Heart left ventricle (tissue), 13 donors: ENCODE results near the gene MPP3.

ENCODE experiments used
- POLR2A ChIP-seq, 2 donors: fragments of 450-650 bp; IDR thresholded peaks; one replicate each; pipeline ENCODE4 v1.6.1; 2017; ENCODE audit warnings: antibody characterized with exemption in 2 of 2, mild to moderate bottlenecking in 2 of 2, moderate library complexity in 2 of 2
- TF ChIP-seq, protein P1 (sequence below), 12 donors: fragments of 200-600 bp; sonication (generic) in 4 of 12; IDR thresholded peaks; one replicate each; pipeline versions ENCODE4 v1.5.0 to v1.8.0; 2018 to 2022; ENCODE audit warnings: antibody characterized with exemption in 12 of 12, mild to moderate bottlenecking in 5 of 12
- donor health status: ischemic (EF 13 %, LVEDD 7.1; RV severe dilation, severe dysfunction).
- donor health status: DM: no; HTN: yes; CAD: no.
- donor health status: DM: no; HTN: no; CAD: no.
- donor health status: ischemic (EF 25% LVEDD 6.9; RV normal size, moderate dysfunction).
- donor health status: ischemic (EF 25% LVEDD 5.7; RV mildly dilated, moderate dysfunction).
- donor health status: ischemic (EF 35%, LVEDD 5.7; RV mildly dilated, moderate dysfunction).
- donor health status: nonischemic (EF 11% LVEDD 7.7; RV severe dilation, severe dysfunction).
- donor health status: DM: yes; HTN: yes; CAD: no.
- donor health status: PGD.
- donor health status: ischemic (EF 29% LVEDD 5.4; RV normal size, mild dysfunction).
- donor health status: nonischemic (EF 23%, LVEDD 6.1; RV moderate dilation, normal function).

GRCh38 chr17:43873815-43874214 is 40.9 kb upstream of the MPP3 start:
- TF ChIP-seq, protein P1, sequence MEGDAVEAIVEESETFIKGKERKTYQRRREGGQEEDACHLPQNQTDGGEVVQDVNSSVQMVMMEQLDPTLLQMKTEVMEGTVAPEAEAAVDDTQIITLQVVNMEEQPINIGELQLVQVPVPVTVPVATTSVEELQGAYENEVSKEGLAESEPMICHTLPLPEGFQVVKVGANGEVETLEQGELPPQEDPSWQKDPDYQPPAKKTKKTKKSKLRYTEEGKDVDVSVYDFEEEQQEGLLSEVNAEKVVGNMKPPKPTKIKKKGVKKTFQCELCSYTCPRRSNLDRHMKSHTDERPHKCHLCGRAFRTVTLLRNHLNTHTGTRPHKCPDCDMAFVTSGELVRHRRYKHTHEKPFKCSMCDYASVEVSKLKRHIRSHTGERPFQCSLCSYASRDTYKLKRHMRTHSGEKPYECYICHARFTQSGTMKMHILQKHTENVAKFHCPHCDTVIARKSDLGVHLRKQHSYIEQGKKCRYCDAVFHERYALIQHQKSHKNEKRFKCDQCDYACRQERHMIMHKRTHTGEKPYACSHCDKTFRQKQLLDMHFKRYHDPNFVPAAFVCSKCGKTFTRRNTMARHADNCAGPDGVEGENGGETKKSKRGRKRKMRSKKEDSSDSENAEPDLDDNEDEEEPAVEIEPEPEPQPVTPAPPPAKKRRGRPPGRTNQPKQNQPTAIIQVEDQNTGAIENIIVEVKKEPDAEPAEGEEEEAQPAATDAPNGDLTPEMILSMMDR (IDR thresholded peaks at IDR 0.05), result no peak
- no peak for TF ChIP-seq POLR2A (IDR thresholded peaks at IDR 0.05)
